ENCODE results near the gene ANKRD13B.
A peak's percentile ranks its signal among the peaks of the same experiment; 100 is the strongest.

The ANKRD13B gene

GRCh38 chr17:29591737-29592608, 959 bp upstream of the ANKRD13B start:
- Histone ChIP-seq H3K4me1 (peaks cover 36% of the 10 kb centered on the region), H3K4me2 (ENCODE audit: low read length) (peak overlapping the region; percentile 50), H3K27ac (peak overlapping the region; percentile 61), H2AFZ (peak overlapping the region; percentile 91), H3K27me3 (ENCODE audit: control insufficient read depth, insufficient read depth, low read length) (no peaks in the 10 kb centered on the region), H3K36me3 (ENCODE audit: control insufficient read depth, insufficient read depth, low read length) (no peaks in the 10 kb centered on the region), H3K9ac (no peak overlapping the region), H3K9me3 (ENCODE audit: control insufficient read depth, low read length) (no peaks in the 10 kb centered on the region), H3K4me3 (ENCODE audit: low read depth, low read length) (peak overlapping the region; percentile 12), H3K79me2 (peaks cover 15% of the 10 kb centered on the region)
- peak; percentile 97 for TF ChIP-seq CTCF (IDR thresholded peaks at IDR 0.05)

- H3K36me3 ChIP-seq (ENCODE audit: control insufficient read depth, insufficient read depth, low read length): no peaks in the 10 kb centered on the region
- no peaks in the 10 kb centered on the region for H3K27me3 ChIP-seq (ENCODE audit: control insufficient read depth, insufficient read depth, low read length)
- no peaks in the 10 kb centered on the region for H3K9me3 ChIP-seq (ENCODE audit: control insufficient read depth, low read length)
- H3K4me2 ChIP-seq (ENCODE audit: low read length): peak overlapping the region; percentile 74
- no peak overlapping the region for H3K9ac ChIP-seq
- no peaks in the 10 kb centered on the region for H3K79me2 ChIP-seq
- H3K4me3 ChIP-seq (ENCODE audit: low read depth, low read length): peak overlapping the region; percentile 35
- H2AFZ ChIP-seq: peak overlapping the region; percentile 79
- peaks cover 28% of the 10 kb centered on the region for H3K4me1 ChIP-seq
- TF ChIP-seq CTCF (IDR thresholded peaks at IDR 0.05): peak; percentile 19
- no peak overlapping the region for H3K27ac ChIP-seq
Measured at GRCh38 chr17:29593591-29594518, 923 bp downstream of the ANKRD13B start.

- H3K79me2 ChIP-seq: no peaks in the 10 kb centered on the region
- peaks cover 28% of the 10 kb centered on the region for H3K4me1 ChIP-seq
- H3K36me3 ChIP-seq (ENCODE audit: control insufficient read depth, insufficient read depth, low read length): no peaks in the 10 kb centered on the region
- H3K9me3 ChIP-seq (ENCODE audit: control insufficient read depth, low read length): no peaks in the 10 kb centered on the region
- TF ChIP-seq CTCF (IDR thresholded peaks at IDR 0.05): no peak
- no peaks in the 10 kb centered on the region for H3K27me3 ChIP-seq (ENCODE audit: control insufficient read depth, insufficient read depth, low read length)
- no peak overlapping the region for H3K4me3 ChIP-seq (ENCODE audit: low read depth, low read length)
- no peak overlapping the region for H3K4me2 ChIP-seq (ENCODE audit: low read length)
- H3K27ac ChIP-seq: no peak overlapping the region
- no peak overlapping the region for H3K9ac ChIP-seq
- no peak overlapping the region for H2AFZ ChIP-seq
Measured at GRCh38 chr17:29594519-29595090, 1.7 kb downstream of the ANKRD13B start.

- Histone ChIP-seq H3K4me2 (ENCODE audit: low read length) (no peak overlapping the region), H3K4me3 (ENCODE audit: low read depth, low read length) (no peak overlapping the region), H3K9ac (no peak overlapping the region), H3K27me3 (ENCODE audit: control insufficient read depth, insufficient read depth, low read length) (no peaks in the 10 kb centered on the region), H3K9me3 (ENCODE audit: control insufficient read depth, low read length) (no peaks in the 10 kb centered on the region), H2AFZ (no peak overlapping the region), H3K79me2 (no peaks in the 10 kb centered on the region), H3K4me1 (peaks cover 23% of the 10 kb centered on the region), H3K27ac (no peak overlapping the region), H3K36me3 (ENCODE audit: control insufficient read depth, insufficient read depth, low read length) (no peaks in the 10 kb centered on the region)
- no peak for TF ChIP-seq CTCF (IDR thresholded peaks at IDR 0.05)
Measured at GRCh38 chr17:29595107-29595942, 2.4 kb downstream of the ANKRD13B start.

All from parathyroid adenoma (tissue), 2 donors.